Activated gamma-delta T cell treated with Interleukin-2 at 50 U/mL for 16 hours (primary cell): ENCODE measurements around the gene TEAD1.
A peak's percentile ranks its signal among the peaks of the same experiment; 100 is the strongest.
"Not testable (repeated sequence)": the region's sequence is repeated elsewhere in the genome, so short reads cannot be mapped to it uniquely, and the experiment has no call there.

Experiments used
- DNase-seq: peaks from one replicate; pipeline ENCODE4 v3.0.0-alpha.2; 2020

Gene TEAD1

DNA sequence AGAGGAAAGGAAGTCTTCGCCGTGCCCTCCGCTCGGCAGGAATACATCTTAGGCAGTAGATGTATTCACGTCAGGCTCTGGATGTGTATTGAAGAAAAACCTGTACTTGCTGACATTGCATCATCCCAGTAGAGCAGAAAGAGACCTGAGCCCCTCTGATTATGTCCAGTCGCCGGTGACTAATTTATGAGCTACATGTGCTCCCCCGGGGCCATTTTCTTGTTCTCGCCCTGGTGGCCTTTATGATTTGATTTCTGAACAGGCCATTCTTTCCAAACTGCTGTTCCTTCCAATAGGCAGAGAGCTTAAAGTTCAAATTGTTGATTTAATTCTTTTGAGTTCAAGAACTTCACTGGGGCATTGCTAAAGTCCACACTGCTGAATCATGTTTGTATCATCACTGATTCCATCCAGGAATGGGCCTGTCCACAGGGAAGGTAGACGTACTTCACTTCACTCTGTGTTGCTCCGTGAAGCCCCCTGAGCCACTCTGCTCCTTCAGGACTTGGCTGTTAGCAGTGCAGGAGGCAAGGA lies 197.6 kb downstream of the TEAD1 start:
- no peak for DNase-seq

DNA sequence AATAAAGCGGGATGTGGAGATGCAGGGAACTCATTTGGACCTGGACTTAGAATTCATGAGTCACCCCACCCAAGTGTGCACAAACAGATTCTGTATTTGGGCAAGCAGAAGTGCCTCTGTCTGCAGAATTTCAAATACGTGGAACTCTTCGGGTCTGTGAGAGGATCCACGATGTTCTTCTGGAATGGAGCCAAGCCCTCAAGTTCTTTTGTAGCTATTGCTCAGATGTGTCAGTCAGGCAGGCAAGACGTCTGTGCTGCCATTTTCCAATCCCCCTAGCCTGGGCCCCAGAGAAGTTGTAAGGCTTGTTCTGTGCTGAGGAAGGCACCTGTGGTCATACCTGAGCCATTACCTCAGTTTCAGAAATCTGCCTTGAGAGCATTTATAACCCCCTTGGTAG lies 202.1 kb downstream of the TEAD1 start:
- no peak for DNase-seq

GRCh38 chr11:12876988-12877387 lies 202.8 kb downstream of the TEAD1 start:
- DNase-seq, result no peak

DNA sequence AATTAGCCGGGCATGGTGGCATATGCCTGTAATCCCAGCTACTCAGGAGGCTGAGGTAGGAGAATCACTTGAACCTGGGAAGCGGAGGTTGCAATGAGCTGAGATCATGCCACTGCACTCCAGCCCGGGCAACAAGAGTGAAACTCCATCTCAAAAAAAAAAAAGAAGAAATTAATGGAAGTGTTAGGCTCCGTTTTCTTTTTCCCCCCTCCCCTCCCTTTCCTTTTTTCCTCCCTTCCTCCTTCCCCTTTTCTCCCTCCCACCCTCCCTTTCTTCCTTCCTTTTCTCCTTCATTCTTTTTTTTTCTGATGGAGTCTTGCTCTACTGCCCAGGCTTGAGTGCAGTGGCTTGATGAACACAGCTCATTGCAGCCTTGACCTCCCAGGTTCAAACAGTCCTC lies 203.3 kb downstream of the TEAD1 start:
- not testable (repeated sequence) for DNase-seq

DNA sequence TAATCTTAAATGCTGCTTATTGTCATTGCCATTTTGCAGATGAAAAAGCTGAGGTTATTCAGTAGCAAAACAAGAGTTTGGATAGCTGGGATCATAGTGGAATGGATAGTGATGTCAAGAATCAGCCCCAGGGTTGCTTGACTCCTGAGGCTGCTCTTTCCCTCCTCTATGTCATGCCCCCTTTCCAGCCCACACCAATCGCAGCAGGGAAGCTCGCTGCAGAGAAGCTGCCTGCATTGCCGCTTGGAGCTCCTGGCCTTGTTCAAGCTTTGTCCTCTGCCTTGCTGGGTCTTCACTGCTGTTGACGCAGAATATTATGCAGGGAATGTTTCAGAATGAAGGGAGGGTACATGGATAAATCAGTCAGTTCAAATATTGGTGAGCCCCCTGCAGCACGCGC lies 206.1 kb downstream of the TEAD1 start:
- DNase-seq, result no peak

DNA sequence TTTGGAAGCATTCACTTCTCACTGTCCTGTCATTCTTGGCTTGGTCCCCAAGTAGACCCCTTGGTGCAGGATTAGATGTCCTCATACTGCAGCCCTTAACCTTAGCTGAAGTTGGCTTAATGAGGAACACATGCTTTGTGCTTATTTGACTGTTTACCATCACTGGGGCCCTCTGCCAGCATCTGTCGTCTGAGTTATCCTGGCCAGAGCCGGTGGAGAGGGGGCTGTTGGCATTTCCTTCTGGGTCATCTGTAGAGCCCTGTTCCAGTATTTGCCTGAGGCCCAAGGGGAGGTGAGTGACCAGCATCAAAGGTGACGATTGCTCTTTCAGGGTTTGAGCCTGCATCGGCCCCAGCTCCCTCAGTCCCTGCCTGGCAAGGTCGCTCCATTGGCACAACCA lies 208.4 kb downstream of the TEAD1 start:
- no peak for DNase-seq

GRCh38 chr11:12884751-12885318 lies 210.6 kb downstream of the TEAD1 start:
- no peak for DNase-seq

GRCh38 chr11:12885717-12886239 lies 211.6 kb downstream of the TEAD1 start:
- DNase-seq, result no peak

DNA sequence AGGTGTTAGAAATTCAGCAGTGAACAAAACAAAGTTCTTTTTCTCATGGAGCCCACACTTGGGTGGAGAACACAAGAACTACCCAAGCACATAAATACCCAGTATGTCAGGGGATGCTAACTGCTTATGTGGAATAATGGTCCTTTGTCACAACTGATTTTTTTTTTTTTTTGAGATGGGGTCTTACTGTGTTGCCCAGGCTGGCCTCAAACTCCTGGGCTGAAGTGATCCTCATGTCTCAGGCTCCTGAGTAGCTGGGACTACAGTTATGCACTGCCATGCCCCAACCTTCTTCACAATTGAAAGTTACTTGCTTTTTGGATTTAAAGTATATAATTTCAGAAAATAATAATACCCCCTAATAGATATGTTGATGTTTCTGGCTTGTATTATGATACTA lies 212.3 kb downstream of the TEAD1 start:
- DNase-seq, result no peak

DNA sequence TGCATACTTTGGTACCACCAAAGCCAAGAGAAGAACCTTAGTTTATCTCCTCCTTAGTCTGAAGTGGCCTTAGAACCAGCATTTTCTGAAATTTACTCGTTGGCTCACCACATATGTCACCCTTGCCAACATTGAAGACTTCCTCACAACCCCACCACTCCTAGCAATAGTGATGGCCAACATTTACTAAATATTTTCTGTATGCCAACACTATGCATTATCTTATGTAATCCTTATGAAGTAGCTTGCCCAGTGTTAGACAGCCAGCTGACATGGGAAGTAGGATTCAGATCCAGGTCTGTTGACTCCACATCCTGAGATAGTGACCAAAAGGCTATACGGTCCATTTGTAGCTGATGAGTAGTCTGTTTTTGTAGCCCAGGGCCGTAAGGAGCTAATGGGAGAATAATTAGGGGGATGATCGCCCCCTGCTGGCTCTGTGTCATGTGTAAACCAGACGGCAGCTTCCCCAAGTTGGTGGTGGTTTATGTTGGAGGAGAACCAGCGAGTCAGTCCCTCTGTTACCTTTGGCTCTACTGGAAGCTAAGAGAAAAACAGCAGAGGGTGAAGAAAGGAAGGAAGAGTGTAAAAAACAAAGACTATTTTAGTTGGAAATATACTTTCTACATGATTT lies 214.4 kb downstream of the TEAD1 start:
- DNase-seq, result peak; percentile 41

DNA sequence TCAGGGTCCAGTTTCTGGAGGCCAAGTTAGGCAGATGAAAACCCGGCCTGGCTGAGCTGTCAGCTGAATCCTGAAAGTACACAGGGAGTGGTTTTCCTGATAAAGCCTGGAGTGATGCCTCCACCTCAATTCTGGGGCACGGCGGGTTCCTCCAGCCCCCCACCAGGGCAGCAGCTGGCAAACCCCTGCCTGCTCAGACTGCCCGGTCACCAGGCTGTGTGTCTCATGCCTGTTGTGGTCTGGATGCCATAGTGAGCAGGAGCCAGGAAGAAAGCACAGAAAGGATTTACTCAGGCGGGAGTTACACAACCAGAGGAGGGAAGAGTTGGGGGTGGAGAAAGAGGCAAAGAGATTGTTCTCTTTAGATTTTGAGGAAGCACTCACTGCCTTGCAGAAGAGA lies 215.0 kb downstream of the TEAD1 start:
- no peak for DNase-seq

- no peak for DNase-seq
Measured at GRCh38 chr11:12890476-12890875, 216.3 kb downstream of the TEAD1 start.

DNA sequence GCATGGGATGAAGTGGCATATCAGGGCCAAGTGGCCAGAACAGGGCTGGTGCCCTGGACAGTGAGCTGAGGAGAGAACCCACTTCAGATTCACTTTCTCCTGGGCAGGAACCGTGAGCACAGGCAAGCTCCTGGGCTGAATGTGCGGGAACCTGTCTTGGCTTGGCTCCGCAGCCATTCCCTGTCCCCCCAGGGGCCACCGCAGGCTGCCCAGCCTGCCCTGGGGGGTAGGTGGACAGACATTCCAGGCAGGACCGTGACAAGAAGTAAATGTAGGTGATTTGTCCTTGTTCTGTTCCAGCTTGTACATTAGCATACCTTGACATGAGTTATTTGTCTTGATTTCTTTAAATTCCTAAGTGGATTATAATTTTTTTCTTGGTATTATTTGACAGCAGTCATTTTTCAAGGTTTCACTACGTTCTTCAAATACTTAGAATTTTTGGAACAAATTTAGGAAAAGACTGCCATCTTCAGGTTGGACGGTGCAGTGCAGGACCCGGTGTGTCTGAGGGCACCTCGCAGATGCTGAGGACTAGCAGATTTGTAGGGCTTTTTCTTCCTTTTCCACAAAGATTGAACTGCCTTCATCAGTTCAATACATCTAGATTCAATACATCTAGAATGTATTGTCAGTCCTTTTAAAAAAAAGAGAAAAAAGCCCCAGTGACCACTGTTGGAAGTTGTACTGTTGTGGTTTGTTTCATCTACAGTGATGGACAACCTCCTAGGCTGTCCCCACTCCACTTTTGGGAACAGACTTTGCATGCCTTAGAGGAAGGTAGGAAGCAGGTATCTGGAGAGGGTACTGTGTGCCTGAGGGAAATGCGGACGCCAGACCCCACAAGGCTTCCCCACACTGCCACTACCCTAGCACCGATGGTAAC lies 219.8 kb downstream of the TEAD1 start:
- DNase-seq, result peak; percentile 22

DNA sequence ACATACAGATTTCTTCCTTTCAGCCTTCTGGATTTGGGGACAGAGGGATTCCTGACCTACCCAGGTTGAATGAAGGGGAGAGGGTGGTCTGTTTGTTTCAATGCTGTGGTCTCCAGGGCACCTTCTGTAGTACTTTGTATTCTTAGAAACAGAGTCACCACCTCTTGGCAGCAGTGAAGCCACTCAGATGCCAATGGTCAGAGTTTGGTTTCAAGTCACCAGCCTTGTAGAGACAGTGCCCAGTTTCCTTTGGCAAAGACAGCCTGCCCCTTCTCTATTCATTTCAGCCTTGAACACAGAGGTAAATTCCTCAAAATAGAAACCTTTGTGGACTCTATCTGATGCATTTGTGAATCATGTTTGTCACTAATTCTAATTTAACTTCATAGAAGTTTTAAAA lies 223.2 kb downstream of the TEAD1 start:
- DNase-seq, result no peak

GRCh38 chr11:12897867-12898266 lies 223.6 kb downstream of the TEAD1 start:
- no peak for DNase-seq

GRCh38 chr11:12900496-12900895 lies 226.3 kb downstream of the TEAD1 start:
- no peak for DNase-seq

GRCh38 chr11:12901272-12901671 lies 227.1 kb downstream of the TEAD1 start:
- no peak for DNase-seq

DNA sequence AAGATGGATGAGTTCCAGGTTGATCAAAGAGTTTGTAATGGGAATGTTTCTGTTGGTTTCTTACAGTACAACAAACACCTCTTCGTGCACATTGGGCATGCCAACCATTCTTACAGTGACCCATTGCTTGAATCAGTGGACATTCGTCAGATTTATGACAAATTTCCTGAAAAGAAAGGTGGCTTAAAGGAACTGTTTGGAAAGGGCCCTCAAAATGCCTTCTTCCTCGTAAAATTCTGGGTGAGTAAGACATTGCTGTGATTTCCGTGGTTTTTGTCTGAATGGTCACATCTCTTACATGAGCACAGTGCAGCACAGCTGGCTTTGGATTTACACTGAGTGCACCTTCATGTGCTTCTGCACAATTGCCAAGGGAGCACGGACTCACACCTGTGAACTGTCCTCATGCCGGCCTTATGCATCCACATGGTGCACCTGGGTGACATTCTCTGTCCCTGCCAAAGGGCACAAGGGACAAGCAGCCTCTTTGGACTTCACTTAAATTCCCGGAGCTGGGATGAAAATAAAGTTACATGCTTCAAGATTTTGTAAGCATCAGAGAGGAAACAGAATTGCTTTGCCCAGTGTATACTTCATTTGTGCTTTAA lies 227.8 kb downstream of the TEAD1 start:
- no peak for DNase-seq

DNA sequence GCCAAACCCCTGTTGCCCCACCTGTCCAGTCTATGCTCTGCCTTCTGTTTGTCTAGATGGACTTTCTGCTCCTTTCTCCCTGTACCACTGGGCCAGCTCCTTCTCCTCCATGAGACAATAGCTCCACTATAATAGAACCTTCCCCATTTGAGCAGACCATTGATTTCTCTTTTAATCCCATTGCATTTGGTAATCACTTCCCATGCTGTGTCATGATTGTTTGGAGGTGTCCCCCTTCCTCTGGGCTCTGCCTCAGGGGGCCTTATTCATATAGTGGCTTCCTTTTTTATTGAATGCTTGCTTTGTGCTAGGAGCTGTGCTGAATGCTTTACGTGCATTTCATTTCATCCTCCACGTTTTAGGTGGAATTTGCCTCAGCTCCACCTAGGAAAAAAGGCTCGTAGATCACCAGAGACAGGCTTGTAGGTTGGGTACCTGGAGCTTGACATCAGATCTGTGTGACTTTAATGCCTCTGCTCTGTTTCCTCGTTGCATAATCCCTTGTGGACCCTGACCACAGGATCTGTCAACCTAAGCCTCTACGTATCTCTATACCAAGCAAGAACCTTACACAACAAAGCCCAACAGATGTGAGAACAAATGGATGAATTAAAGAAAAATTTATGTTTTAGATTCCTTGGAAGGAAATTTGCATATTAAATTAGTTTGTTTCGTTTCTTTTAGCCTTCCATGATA lies 228.7 kb downstream of the TEAD1 start:
- DNase-seq, result no peak

DNA sequence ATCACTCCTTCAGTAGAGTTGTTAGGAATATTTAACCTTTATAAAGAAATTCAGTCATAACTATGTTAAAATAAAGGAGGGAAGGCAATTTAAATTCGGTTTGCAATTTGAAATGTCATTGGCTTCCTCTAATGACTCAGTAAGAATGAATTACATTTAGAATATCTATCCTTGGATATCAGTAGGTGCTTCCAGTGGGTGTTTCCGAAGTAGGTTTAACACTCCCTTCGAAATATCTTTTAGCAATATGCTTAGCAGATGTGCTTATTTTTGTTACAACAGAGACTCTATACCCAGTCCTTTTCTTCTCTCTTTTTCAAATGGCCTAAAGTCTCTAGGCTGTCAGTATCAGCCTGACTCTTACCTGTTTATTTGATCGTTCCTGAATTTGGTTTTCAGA lies 231.2 kb downstream of the TEAD1 start:
- DNase-seq, result no peak

DNA sequence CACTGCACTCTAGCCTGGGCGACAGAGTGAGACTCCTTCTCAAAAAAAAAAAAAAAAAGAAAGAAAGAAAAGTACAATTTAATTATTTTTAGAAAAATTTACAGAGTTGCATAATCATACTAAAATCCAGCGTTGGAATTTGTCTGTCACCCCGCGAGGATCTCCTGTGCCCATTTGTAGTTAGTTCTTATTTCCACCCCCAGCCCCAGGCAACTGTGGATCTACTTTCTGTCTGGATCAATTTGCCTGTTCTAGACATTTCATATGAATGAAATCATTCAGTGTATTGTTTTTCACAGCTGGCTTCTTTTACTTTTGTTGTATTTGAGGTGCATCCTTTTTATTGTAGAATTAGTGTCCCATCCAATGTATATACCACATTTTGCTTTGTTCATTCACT lies 232.3 kb downstream of the TEAD1 start:
- DNase-seq, result no peak

DNA sequence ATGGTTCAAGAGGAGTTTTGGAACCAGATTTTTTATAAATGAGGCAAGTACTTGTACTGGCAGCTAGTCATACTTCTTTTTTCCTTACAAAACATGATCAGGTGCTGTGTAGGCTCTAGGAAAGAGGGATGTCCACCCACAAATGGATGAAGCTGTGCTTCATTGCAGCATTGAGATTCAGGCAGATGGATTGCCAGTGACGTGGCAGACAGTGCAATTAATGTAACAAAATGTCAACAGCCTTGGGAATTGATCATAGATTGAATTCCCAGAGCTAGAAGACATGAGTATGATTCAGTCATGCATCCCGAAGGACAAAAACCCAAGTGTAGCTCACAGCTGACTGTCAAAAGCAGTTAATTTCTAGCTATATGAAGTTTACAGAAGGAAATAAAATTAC lies 235.7 kb downstream of the TEAD1 start:
- no peak for DNase-seq
